Testis (tissue), 2 donors: ENCODE measurements around the gene TELO2.

Experiments used
- POLR2A ChIP-seq: fragments of 450-650 bp; IDR thresholded peaks from one replicate; pipeline ENCODE4 v1.6.1; 2017; ENCODE audit warnings: antibody characterized with exemption, mild to moderate bottlenecking, moderate library complexity
- TF ChIP-seq, protein P1 (sequence below), 3 experiments: fragments of 450-650 bp in 2 of 3; fragments of 200-600 bp in 1 of 3; sonication (generic) in 1 of 3; IDR thresholded peaks; one replicate each; pipeline ENCODE4 v1.5.1; 2016 to 2019; ENCODE audit warnings: antibody characterized with exemption in 3 of 3, mild to moderate bottlenecking in 2 of 3, moderate library complexity in 1 of 3

DNA sequence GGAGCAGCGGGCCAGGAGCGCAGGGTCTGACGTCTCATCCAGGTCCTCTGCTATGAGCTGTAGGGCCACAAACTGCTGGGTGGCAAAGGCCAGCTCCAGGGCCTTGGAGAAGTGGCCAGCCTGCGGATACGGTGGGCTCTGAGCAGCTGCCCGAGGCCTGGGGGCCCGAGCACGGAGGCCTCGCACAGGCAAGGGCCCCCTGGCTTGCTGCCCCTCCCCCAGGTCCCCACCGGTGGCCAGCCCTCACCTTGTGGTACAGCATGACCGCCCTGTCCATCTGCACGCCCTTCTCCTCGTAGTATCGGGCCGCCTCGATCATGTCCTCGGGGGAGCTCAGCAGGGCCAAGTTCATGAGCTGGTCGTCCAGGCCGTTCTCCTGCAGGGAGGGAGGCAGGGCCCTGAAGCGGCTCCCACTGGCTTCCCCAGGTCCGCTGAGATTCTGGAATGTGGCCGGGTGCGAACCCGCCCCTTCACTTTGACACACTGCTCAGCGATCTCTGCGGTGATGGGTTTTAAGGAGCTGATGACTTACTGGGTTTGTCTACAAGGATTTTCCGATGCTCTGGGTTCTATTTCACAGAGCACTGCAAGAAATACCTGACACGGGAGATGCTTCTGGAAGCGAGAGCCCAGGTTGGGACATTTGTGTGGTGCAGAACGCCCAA, 30.6 kb downstream of the TELO2 start:
- TF ChIP-seq, protein P1, sequence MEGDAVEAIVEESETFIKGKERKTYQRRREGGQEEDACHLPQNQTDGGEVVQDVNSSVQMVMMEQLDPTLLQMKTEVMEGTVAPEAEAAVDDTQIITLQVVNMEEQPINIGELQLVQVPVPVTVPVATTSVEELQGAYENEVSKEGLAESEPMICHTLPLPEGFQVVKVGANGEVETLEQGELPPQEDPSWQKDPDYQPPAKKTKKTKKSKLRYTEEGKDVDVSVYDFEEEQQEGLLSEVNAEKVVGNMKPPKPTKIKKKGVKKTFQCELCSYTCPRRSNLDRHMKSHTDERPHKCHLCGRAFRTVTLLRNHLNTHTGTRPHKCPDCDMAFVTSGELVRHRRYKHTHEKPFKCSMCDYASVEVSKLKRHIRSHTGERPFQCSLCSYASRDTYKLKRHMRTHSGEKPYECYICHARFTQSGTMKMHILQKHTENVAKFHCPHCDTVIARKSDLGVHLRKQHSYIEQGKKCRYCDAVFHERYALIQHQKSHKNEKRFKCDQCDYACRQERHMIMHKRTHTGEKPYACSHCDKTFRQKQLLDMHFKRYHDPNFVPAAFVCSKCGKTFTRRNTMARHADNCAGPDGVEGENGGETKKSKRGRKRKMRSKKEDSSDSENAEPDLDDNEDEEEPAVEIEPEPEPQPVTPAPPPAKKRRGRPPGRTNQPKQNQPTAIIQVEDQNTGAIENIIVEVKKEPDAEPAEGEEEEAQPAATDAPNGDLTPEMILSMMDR (IDR thresholded peaks at IDR 0.05) = no peak
- TF ChIP-seq POLR2A = no peak
